ENCODE data around the gene NCOA7.
A peak's percentile ranks its signal among the peaks of the same experiment; 100 is the strongest.

Gene NCOA7

DNA sequence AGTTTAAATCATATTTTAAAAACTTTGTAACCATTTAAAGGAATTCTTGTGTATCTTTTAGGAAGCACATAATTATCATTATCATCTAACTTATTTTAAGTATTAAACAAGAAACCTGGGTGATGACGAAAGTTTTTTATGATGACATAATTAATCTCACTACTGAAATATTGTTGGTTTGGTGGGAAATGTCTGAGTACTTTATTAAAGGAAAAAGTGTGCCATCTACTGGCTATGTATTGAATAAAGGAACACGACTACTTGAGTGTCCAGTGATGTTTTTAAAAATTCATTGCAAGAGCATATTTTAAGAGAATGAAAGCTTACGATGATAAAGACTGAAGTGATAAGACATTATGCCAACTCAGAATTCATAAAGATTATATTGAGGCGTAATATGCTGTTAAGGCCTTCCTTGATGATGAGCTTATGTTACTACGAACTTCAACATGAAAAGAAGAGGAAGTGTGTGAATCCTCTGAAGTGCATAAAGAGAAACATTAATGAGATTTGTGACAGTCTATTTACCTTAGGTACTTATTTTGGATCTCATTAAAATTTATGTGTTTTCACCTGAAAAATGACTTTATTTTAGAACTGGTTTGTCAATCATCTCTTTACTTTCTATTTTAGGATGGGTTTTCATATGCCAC, 183.6 kb downstream of the NCOA7 start:
- peak; percentile 62 for DNase-seq (ENCODE audit: low read depth)

- DNase-seq (ENCODE audit: low read depth) = no peak
Observed at GRCh38 chr6:125979101-125979500, 188.3 kb downstream of the NCOA7 start.
